Activated CD4-positive, CD25-positive, alpha-beta regulatory T cell treated with anti-CD3 and anti-CD28 coated beads, Interleukin-2, amount 50 U/mL, for 16 hours (primary cell): ENCODE measurements around the gene TRIM49C.
"Not testable (repeated sequence)": the region's sequence is repeated elsewhere in the genome, so short reads cannot be mapped to it uniquely, and the experiment has no call there.

Experiments used
- DNase-seq: peaks from one replicate; pipeline ENCODE4 v3.0.0-alpha.2; 2020; ENCODE audit warnings: low read depth, low spot score

Gene TRIM49C

GRCh38 chr11:90030806-90031205, at the start of gene TRIM49C:
Gene TRIM49C (plus strand): TSS chr11:90031106. CDS start chr11:90035212, 4,106 bp downstream.
- DNase-seq = not testable (repeated sequence)

GRCh38 chr11:90024184-90024583, 6.7 kb upstream of the TRIM49C start:
- DNase-seq = not testable (repeated sequence)

- not testable (repeated sequence) for DNase-seq
Measured at GRCh38 chr11:90051591-90052209, 20.8 kb downstream of the TRIM49C start.

GRCh38 chr11:90052311-90052710, 21.4 kb downstream of the TRIM49C start:
- not testable (repeated sequence) for DNase-seq

GRCh38 chr11:90053545-90053944, 22.6 kb downstream of the TRIM49C start:
- not testable (repeated sequence) for DNase-seq

GRCh38 chr11:90085650-90086049, 54.7 kb downstream of the TRIM49C start, which contains the start of gene UBTFL1:
Gene UBTFL1 (plus strand): TSS chr11:90085950. CDS start chr11:90085950, 0 bp downstream.
- DNase-seq = not testable (repeated sequence)

GRCh38 chr11:90088731-90089130, 57.8 kb downstream of the TRIM49C start:
- not testable (repeated sequence) for DNase-seq
